GM15510 (cell line): Measurements from ENCODE around the gene IRX4.

ENCODE experiments used
- POLR2A ChIP-seq: IDR thresholded peaks from 3 replicates; pipeline ENCODE4 v1.6.1; 2011; ENCODE audit warnings: borderline replicate concordance; ENCODE audit not compliant: insufficient read length; ENCODE audit errors: extremely low read depth

The IRX4 gene

DNA sequence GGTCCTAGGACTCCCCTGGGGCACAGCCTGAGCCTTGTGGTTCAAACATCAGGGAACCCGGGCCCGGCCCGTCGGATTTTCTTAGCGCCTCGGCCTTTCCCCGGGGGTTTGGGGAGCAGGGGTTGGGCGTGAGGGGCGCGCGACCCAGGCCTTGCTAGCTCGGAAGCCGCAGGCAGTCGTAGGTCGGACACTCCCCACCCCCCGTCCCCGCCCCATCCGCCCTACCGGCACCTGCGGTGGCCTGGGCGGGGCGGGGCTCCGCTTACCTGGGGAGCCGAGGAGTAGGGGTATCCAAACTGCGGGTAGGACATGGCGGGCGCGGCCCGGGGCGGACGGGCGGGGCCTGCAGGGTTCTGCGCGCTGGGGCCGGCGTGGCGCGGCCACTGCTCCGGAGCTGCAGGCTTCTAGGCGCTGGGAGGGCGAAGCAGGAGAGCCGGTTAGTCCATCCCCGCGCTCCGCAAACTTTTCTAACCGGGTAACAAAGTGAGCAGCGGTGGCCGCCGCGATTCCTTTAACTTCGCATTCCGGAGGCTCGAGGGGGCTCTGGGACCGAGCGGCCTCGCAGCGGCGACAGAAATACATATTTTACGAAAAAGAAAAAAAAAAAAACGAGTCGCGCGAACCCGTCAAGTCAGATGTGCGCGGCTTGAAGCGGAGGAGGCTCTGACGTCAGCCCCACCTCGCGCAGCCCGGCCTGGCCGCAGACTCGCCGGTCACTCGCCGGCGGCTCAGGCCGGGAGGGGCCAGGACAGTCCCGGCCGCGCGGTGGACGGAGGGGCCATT lies at the start of gene IRX4:
IRX4 (minus strand) TSS at position 589 of the 783 bp plus-strand sequence; CDS start at position 311, 278 bp downstream.
- no peak for TF ChIP-seq POLR2A

DNA sequence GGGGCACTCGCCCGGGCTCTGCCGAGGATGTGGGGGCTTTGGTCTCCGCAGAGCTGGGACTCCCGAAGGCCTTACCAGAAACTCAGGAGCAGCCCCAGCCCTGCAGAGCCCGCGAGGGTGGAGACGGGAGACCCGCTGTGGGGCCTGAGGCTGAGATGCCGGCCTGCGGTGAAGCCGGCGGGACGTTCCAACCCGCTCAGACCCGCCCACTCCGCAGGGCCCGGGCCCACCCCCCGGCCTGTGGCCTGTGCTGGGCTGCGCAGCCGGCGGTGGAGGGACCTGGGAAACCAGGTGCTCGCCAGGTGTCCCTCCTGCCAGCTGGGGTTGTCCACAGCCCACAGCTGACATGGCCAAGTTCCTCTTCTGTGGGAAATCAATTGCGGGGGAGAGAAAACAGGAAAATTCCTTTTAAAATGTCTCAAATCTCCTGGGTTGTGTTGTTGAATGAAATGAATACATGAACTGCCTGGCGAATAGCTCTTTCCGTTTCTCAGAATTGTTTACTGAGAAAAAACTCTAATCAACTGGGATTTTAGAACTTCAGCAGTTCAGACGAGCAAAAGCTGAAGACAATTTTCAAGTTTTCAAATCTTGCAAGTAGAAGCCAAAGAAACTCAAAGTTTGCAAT lies 49.0 kb upstream of the IRX4 start:
- no peak for TF ChIP-seq POLR2A

GRCh38 chr5:1930880-1931603 lies 48.3 kb upstream of the IRX4 start:
- no peak for TF ChIP-seq POLR2A

DNA sequence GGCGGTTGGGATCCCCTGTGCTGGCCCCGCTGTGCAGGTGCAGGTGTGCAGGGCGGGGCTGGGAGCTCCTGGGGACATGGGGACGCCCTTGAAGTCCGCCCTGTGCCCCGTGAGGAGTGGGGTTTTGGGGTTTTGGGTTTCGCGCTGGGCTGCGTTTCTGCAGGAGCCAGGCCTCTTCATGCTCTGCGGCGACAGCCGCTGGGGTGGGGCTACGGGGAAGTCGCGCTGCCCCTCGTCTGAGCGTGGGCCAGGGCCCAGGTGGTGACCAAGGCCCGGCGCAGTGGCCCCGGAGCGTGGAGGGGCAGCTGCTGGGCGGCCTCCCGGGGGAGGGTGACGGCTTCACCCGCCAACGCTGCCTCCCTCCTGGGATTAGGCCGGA lies 47.8 kb upstream of the IRX4 start:
- no peak for TF ChIP-seq POLR2A

GRCh38 chr5:1929108-1929991 lies 46.6 kb upstream of the IRX4 start:
- TF ChIP-seq POLR2A, result no peak

DNA sequence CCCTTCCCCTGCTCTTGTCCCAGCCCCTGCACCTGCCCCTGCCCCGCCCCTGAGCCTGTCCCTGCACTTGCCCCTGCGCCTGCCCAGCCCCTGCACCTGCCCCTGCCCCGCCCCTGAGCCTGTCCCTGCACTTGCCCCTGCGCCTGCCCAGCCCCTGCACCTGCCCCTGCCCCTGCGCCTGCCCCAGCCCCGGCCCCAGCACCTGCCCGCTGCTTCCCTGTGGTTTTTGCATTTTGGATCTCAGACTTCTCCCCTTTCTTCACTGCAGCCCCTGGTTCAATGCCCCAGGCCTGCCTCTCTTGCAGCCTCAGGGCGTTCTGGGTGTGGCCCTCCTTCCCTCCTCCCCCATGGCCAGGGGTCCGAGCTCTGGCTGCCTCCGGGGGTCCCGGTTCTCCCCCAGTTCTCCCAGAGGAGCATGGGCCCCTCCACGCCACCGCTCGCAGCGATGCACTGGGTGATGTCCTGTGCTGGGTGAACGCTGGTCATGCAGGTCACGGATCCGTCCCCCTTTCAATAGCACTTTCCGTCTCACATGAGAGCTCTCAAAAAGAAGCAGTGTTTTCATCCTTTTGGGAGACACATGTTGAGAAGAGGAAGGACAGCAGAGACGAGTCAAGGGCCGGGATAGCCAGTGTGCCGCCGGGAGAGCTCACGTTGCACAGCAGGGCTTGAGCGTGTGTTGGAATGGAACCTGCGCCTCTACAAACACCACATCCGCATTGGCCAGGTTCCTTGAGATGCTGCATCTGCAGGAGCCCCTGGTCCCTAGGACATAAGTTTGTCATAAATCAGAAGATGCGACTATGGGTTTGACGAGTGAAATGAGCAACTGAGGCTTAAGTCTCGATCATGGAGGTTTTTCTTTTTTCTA lies 44.0 kb upstream of the IRX4 start:
- no peak for TF ChIP-seq POLR2A

DNA sequence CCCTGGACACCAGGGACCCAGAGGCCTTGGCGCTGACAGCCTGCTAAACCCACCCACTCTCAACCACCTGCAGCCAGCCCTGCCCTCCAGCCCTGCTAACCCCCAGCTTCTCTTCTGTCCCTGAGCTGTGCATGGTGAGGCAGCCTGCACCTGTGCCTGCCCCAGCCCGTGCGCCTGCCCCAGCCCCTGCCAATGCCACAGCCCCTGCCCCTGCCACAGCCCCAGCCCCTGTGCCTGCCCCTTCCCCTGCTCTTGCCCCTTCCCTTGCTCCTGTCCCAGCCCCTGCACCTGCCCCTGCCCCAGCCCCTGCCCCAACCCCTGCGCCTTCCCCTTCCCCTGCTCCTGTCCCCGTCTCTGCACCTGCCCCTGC lies 43.3 kb upstream of the IRX4 start:
- no peak for TF ChIP-seq POLR2A

GRCh38 chr5:1925111-1926070 lies 42.7 kb upstream of the IRX4 start:
- no peak for TF ChIP-seq POLR2A

DNA sequence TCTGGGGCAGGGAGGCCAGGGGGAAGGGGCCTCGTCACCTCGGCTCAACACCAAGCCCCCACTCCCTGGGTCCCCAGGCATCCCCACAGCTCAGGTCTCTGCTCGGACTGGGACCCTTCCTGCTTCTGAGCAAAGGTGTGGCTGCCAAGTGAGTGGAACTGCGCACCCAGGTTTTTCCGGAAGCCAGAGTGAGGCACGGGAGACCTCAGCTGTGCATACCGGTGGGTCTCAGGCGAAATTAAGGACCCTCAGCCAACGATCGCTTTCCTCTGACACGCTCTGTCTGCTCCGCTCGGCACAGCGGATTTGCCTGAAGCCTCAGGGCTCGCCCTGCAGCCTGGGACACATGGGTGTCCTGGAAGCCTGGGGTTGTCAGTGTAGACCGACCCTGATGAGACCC lies 41.0 kb upstream of the IRX4 start:
- no peak for TF ChIP-seq POLR2A

DNA sequence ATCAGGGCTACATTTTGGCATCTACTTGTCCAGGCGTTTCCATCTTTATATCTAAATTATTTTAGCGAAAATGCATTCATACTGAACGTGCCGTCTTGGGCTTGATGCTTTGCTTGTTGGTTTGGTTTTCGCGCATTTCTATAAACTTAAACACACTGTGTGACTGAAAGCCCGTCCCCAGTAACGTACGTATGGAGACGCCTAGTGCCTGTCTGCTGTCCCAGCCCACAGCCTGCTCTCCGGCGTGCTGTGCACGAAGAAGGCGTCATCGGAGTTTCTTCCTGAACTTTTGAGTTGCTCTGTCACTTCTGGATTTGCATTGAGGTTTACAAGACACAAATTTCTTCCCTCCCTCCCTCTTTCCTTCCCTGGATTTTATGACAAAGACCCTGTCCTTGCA lies 40.6 kb upstream of the IRX4 start:
- no peak for TF ChIP-seq POLR2A

GRCh38 chr5:1921711-1922110 lies 39.0 kb upstream of the IRX4 start:
- TF ChIP-seq POLR2A, result no peak

- no peak for TF ChIP-seq POLR2A
Observed at GRCh38 chr5:1919750-1920149, 37.0 kb upstream of the IRX4 start.

GRCh38 chr5:1919209-1919566 lies 36.5 kb upstream of the IRX4 start:
- no peak for TF ChIP-seq POLR2A
